KMS-11 (cell line): ENCODE results near the gene EGLN2.

Experiments used
- H2AFZ ChIP-seq: fragments of 200-600 bp; sonication (generic); 2 replicates; pipeline ENCODE4 v1.6.1; 2016; ENCODE audit warnings: antibody characterized with exemption, mixed run types, low read depth
- H3K27ac ChIP-seq: fragments of 200-600 bp; sonication (generic); 2 replicates; pipeline ENCODE4 v1.6.1; 2016; ENCODE audit warnings: mild to moderate bottlenecking, mixed run types
- H3K27me3 ChIP-seq: fragments of 200-600 bp; sonication (generic); 2 replicates; pipeline ENCODE4 v1.6.1; 2017; ENCODE audit warnings: mild to moderate bottlenecking, low read depth, mixed run types, moderate library complexity; ENCODE audit not compliant: insufficient read depth
- H3K36me3 ChIP-seq: fragments of 200-600 bp; sonication (generic); 2 replicates; pipeline ENCODE4 v1.6.1; 2017; ENCODE audit warnings: mild to moderate bottlenecking, mixed run types; ENCODE audit not compliant: insufficient read depth
- H3K4me1 ChIP-seq: fragments of 200-600 bp; sonication (generic); 2 replicates; pipeline ENCODE4 v1.6.1; 2016; ENCODE audit warnings: mild to moderate bottlenecking, low read depth, mixed run types; ENCODE audit not compliant: poor library complexity, severe bottlenecking
- H3K4me2 ChIP-seq: fragments of 200-600 bp; sonication (generic); 2 replicates; pipeline ENCODE4 v1.7.0; 2016; ENCODE audit warnings: mild to moderate bottlenecking, mixed run types
- H3K4me3 ChIP-seq: fragments of 200-600 bp; sonication (generic); IDR thresholded peaks from 2 replicates; pipeline ENCODE4 v1.6.1; 2017; ENCODE audit warnings: low read depth, low read length, mixed read lengths; ENCODE audit not compliant: insufficient read depth
- H3K79me2 ChIP-seq: fragments of 200-600 bp; sonication (generic); 2 replicates; pipeline ENCODE4 v1.6.1; 2016; ENCODE audit warnings: low read depth, mixed run types; ENCODE audit not compliant: insufficient read depth
- H3K9ac ChIP-seq: fragments of 200-600 bp; sonication (generic); 2 replicates; pipeline ENCODE4 v1.6.1; 2016; ENCODE audit warnings: mild to moderate bottlenecking, mixed run types
- H4K20me1 ChIP-seq: fragments of 200-600 bp; sonication (generic); 2 replicates; pipeline ENCODE4 v1.6.1; 2016; ENCODE audit warnings: mild to moderate bottlenecking, mixed run types; ENCODE audit not compliant: insufficient read depth
- CTCF ChIP-seq: fragments of 200-600 bp; sonication (generic); conservative IDR thresholded peaks from 2 replicates; pipeline ENCODE4 v1.6.1; 2017; ENCODE audit warnings: low read depth, mild to moderate bottlenecking, antibody characterized with exemption, low read length, moderate library complexity, mixed read lengths

The EGLN2 gene

GRCh38 chr19:40791996-40792395 is 7.0 kb upstream of the EGLN2 start:
- Histone ChIP-seq H3K4me1 (no peaks in the 10 kb centered on the region), H3K79me2 (no peaks in the 10 kb centered on the region), H3K27ac (no peak overlapping the region), H3K27me3 (no peaks in the 10 kb centered on the region), H4K20me1 (no peaks in the 10 kb centered on the region), H3K4me2 (no peak overlapping the region), H3K36me3 (no peaks in the 10 kb centered on the region), H3K4me3 (no peak overlapping the region), H3K9ac (no peak overlapping the region), H2AFZ (no peak overlapping the region)
- TF ChIP-seq CTCF = no peak

GRCh38 chr19:40797166-40797962 is 1.6 kb upstream of the EGLN2 start:
- TF ChIP-seq CTCF = no peak
- H3K4me3 ChIP-seq = no peak overlapping the region
- H3K4me1 ChIP-seq = peaks cover 18% of the 10 kb centered on the region
- no peak overlapping the region for H2AFZ ChIP-seq
- no peak overlapping the region for H3K27ac ChIP-seq
- H3K79me2 ChIP-seq = peaks cover 11% of the 10 kb centered on the region
- no peaks in the 10 kb centered on the region for H3K36me3 ChIP-seq
- H4K20me1 ChIP-seq = no peaks in the 10 kb centered on the region
- H3K9ac ChIP-seq = no peak overlapping the region
- peak overlapping the region; percentile 53; the same call in 1 of the 2 replicates for H3K4me2 ChIP-seq
- H3K27me3 ChIP-seq = no peaks in the 10 kb centered on the region

GRCh38 chr19:40797963-40798682 is 868 bp upstream of the EGLN2 start:
- TF ChIP-seq CTCF = peak; percentile 44; the same call in 1 of the 2 replicates
- peak overlapping the region; percentile 72; the same call in 1 of the 2 replicates for H2AFZ ChIP-seq

GRCh38 chr19:40799558-40800338 is 757 bp downstream of the EGLN2 start:
- no peak overlapping the region for H2AFZ ChIP-seq
- H3K36me3 ChIP-seq = no peaks in the 10 kb centered on the region
- peaks cover 18% of the 10 kb centered on the region for H3K79me2 ChIP-seq
- H3K27ac ChIP-seq = no peak overlapping the region
- TF ChIP-seq CTCF = no peak
- 0 out of 2 replicates have a peak, but pooled peaks cover 3% of the 10 kb centered on the region for H4K20me1 ChIP-seq
- H3K9ac ChIP-seq = peak overlapping the region; percentile 45; the same call in 1 of the 2 replicates
- peak overlapping the region; percentile 96 for H3K4me2 ChIP-seq
- no peak overlapping the region for H3K4me3 ChIP-seq
- no peaks in the 10 kb centered on the region for H3K27me3 ChIP-seq
- peaks cover 37% of the 10 kb centered on the region for H3K4me1 ChIP-seq

More at GRCh38 chr19:40797963-40798682, 868 bp upstream of the EGLN2 start:
- Histone ChIP-seq H3K4me2 (peak overlapping the region; percentile 53; the same call in 1 of the 2 replicates), H3K79me2 (peaks cover 14% of the 10 kb centered on the region), H3K36me3 (no peaks in the 10 kb centered on the region), H4K20me1 (0 out of 2 replicates have a peak, but pooled peaks cover 3% of the 10 kb centered on the region), H3K4me1 (peaks cover 26% of the 10 kb centered on the region), H3K27me3 (no peaks in the 10 kb centered on the region), H3K9ac (peak overlapping the region; percentile 13; the same call in 1 of the 2 replicates), H3K4me3 (no peak overlapping the region), H3K27ac (no peak overlapping the region)
